SU-DHL-6 (cell line): ENCODE data around the gene ZNF74.

Source experiments
- CTCF ChIP-seq: fragments of 200-600 bp; sonication (generic); IDR thresholded peaks from one replicate; pipeline ENCODE4 v1.5.1; 2017; ENCODE audit warnings: antibody characterized with exemption, mild to moderate bottlenecking, low read length, moderate library complexity; ENCODE audit not compliant: insufficient read depth, poor library complexity, severe bottlenecking
- EZH2phosphoT487 ChIP-seq: fragments of 200-600 bp; sonication (generic), shearing (Covaris generic); conservative IDR thresholded peaks from 2 replicates; pipeline ENCODE4 v1.6.1; 2018; ENCODE audit warnings: mild to moderate bottlenecking, antibody characterized with exemption, low read length, moderate library complexity, mixed read lengths

GRCh38 chr22:20430720-20431510 is 37.0 kb downstream of the ZNF74 start:
- no peak for TF ChIP-seq CTCF
- no peak for TF ChIP-seq EZH2phosphoT487
